Large intestine (tissue), 1 donor: Measurements from ENCODE around the gene TTC17. TPM values are rescaled to one million over a fixed set of nuclear protein-coding genes. Genes with fewer than 3 reads are reported as not detected.

ENCODE experiments used
- polyA plus RNA-seq: library from polyadenylated mRNA; unstranded; fragments of 120-200 nt; gene quantifications from one replicate; pipeline ENCODE4 v1.2.1, GENCODE V29; 2013

Gene TTC17
- polyA plus RNA-seq, 1 donor, result 152 TPM

Other genes with a start within 250 kb of the TTC17 start
- gene API5, start 46.9 kb upstream of the TTC17 start, polyA plus RNA-seq, result 92.5 TPM